Astrocyte of the cerebellum (primary cell): ENCODE results near the gene SPATA6L.
"Not testable (repeated sequence)": the region's sequence is repeated elsewhere in the genome, so short reads cannot be mapped to it uniquely, and the experiment has no call there.

Experiments
- DNase-seq: peaks from one replicate; pipeline ENCODE4 v3.0.0-alpha.2; 2011; ENCODE audit warnings: low read depth
- H3K4me3 ChIP-seq: 2 replicates; pipeline ENCODE4 v1.5.1; 2011; ENCODE audit warnings: mild to moderate bottlenecking, low read depth, low read length, moderate library complexity
- CTCF ChIP-seq: IDR thresholded peaks from 2 replicates; pipeline ENCODE4 v1.5.1; 2012; ENCODE audit warnings: low read length, low read depth, moderate library complexity, mild to moderate bottlenecking; ENCODE audit errors: missing control alignments
- in situ Hi-C: cut with HindIII; loops from 2 replicates; pipeline ENCODE4 v1.10.0; 2017; ENCODE audit warnings: low sequenced_read_pairs

Gene SPATA6L

GRCh38 chr9:4615778-4616177 lies 50.5 kb downstream of the SPATA6L start:
- in situ Hi-C loops: no loop called here
- no peak overlapping the region for H3K4me3 ChIP-seq
- no peak for DNase-seq
- TF ChIP-seq CTCF: no peak

DNA sequence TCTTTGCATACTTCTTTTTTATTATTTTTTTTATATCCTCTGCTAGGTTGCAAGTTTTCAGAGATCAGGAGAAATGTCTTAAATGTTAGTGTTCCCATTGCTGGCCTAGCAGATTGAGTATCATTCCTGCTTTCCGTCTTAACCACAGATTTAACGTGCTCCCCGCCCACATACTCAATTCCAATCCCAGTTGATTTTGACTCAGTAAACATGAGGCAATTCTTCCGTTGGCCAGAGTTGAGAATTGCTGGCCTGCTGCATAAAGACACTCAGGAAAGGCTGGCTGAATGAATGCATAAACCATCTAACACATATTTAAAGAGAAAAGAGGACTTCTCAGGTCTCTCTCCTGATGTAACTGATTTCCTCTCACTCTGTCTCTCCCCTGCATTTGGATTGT lies 51.0 kb downstream of the SPATA6L start:
- H3K4me3 ChIP-seq: no peak overlapping the region
- TF ChIP-seq CTCF: no peak
- in situ Hi-C loops: no loop called here
- peak; percentile 9 for DNase-seq

GRCh38 chr9:4614627-4615026 lies 51.7 kb downstream of the SPATA6L start:
- in situ Hi-C loops: no loop called here
- no peak overlapping the region for H3K4me3 ChIP-seq
- TF ChIP-seq CTCF: no peak
- DNase-seq: no peak

- DNase-seq, in situ Hi-C loops, H3K4me3 ChIP-seq: not testable (repeated sequence)
Measured at GRCh38 chr9:4606033-4606432, 60.2 kb downstream of the SPATA6L start.

GRCh38 chr9:4604678-4605095 lies 61.6 kb downstream of the SPATA6L start:
- peak; percentile 49 for TF ChIP-seq CTCF
- in situ Hi-C loops: no loop called here
- no peak overlapping the region for H3K4me3 ChIP-seq
- DNase-seq: peak; percentile 53

- no peak for TF ChIP-seq CTCF
Measured at GRCh38 chr9:4603830-4604229, 62.5 kb downstream of the SPATA6L start.

GRCh38 chr9:4600368-4600767 lies 65.9 kb downstream of the SPATA6L start:
- no peak for DNase-seq
- in situ Hi-C loops: no loop called here

More at GRCh38 chr9:4603830-4604229, 62.5 kb downstream of the SPATA6L start:
- DNase-seq: no peak
- in situ Hi-C loops: no loop called here
- H3K4me3 ChIP-seq: no peak overlapping the region

More at GRCh38 chr9:4600368-4600767, 65.9 kb downstream of the SPATA6L start:
- no peak overlapping the region for H3K4me3 ChIP-seq
- no peak for TF ChIP-seq CTCF
